Suprapubic skin (tissue), 4 donors: ENCODE measurements around the gene SREBF1. TPM values are rescaled to one million over a fixed set of nuclear protein-coding genes. Genes with fewer than 3 reads are reported as not detected.

ENCODE experiments used
- DNase-seq, 2 donors: peaks; one replicate each; pipeline ENCODE4 v3.0.0-alpha.2; 2019; ENCODE audit warnings: low spot score in 2 of 2
- H3K27ac ChIP-seq: fragments of 200-600 bp; sonication (generic); one replicate; pipeline ENCODE4 v1.5.1; 2019
- H3K27me3 ChIP-seq: fragments of 200-600 bp; sonication (generic); one replicate; pipeline ENCODE4 v1.5.1; 2019
- H3K36me3 ChIP-seq: fragments of 200-600 bp; sonication (generic); one replicate; pipeline ENCODE4 v1.5.1; 2019
- H3K4me1 ChIP-seq: fragments of 200-600 bp; sonication (generic); one replicate; pipeline ENCODE4 v1.5.1; 2019
- H3K4me3 ChIP-seq: fragments of 200-600 bp; sonication (generic); one replicate; pipeline ENCODE4 v1.5.1; 2019; ENCODE audit warnings: mild to moderate bottlenecking
- H3K9me3 ChIP-seq: fragments of 200-600 bp; sonication (generic); one replicate; pipeline ENCODE4 v1.5.1; 2019
- CTCF ChIP-seq, 2 donors: fragments of 200-600 bp in 1 of 2; fragments of 450-650 bp in 1 of 2; sonication (generic) in 1 of 2; IDR thresholded peaks; one replicate each; pipeline ENCODE4 v1.5.1; 2016 to 2019; ENCODE audit warnings: antibody characterized with exemption in 2 of 2, mild to moderate bottlenecking in 1 of 2, moderate library complexity in 1 of 2
- EP300 ChIP-seq: sonication (generic); formaldehyde crosslinking; IDR thresholded peaks from one replicate; pipeline ENCODE4 v1.6.1; 2017; ENCODE audit warnings: antibody characterized with exemption
- POLR2A ChIP-seq, 2 donors: fragments of 450-650 bp; IDR thresholded peaks; one replicate each; pipeline ENCODE4 v1.6.1; 2017; ENCODE audit warnings: antibody characterized with exemption in 2 of 2, mild to moderate bottlenecking in 2 of 2, moderate library complexity in 2 of 2
- POLR2AphosphoS5 ChIP-seq, 3 donors: sonication (generic); formaldehyde crosslinking; IDR thresholded peaks; one replicate each; pipeline ENCODE4 v1.6.1; 2017; ENCODE audit warnings: antibody characterized with exemption in 3 of 3
- WGBS: methylation state at CpG from one replicate; pipeline ENCODE4 v1.1.5; 2018; 5-methylcytosine and 5-hydroxymethylcytosine counted together
- total RNA-seq, 4 donors: library from RNA; depleted of rRNA; stranded (reverse); fragments of >200 nt; gene quantifications; one replicate each; pipeline ENCODE4 v1.1.0, GENCODE V29; 2016

The SREBF1 gene
- total RNA-seq, 4 donors from 2014 or later: 78.1 to 124 (median 91.7) TPM

- Histone ChIP-seq H3K9me3 (no peaks in the 10 kb centered on the region), H3K27me3 (no peaks in the 10 kb centered on the region), H3K4me3 (no peak overlapping the region), H3K4me1 (peaks cover 27% of the 10 kb centered on the region), H3K27ac (no peak overlapping the region), H3K36me3 (peaks cover 37% of the 10 kb centered on the region)
- TF ChIP-seq EP300 (no peak), CTCF (IDR thresholded peaks at IDR 0.05) (no peak), POLR2AphosphoS5 (IDR thresholded peaks at IDR 0.05) (no peak), POLR2A (IDR thresholded peaks at IDR 0.05) (no peak)
- WGBS: 69% methylated on average over 2 of the region's 3 CpGs
- no peak for DNase-seq
These were observed 29.6 kb upstream of the SREBF1 start for GRCh38 chr17:17866425-17866824.

- Histone ChIP-seq H3K4me1 (peaks cover 26% of the 10 kb centered on the region), H3K36me3 (peaks cover 44% of the 10 kb centered on the region), H3K27ac (no peak overlapping the region), H3K9me3 (no peaks in the 10 kb centered on the region), H3K27me3 (no peaks in the 10 kb centered on the region), H3K4me3 (no peak overlapping the region)
- 89% methylated on average over 1 of the region's 1 CpG for WGBS
- DNase-seq: no peak
- TF ChIP-seq POLR2A (IDR thresholded peaks at IDR 0.05): no peak
- TF ChIP-seq EP300: no peak
- no peak for TF ChIP-seq CTCF (IDR thresholded peaks at IDR 0.05)
- no peak for TF ChIP-seq POLR2AphosphoS5 (IDR thresholded peaks at IDR 0.05)
These were observed 28.2 kb upstream of the SREBF1 start for GRCh38 chr17:17865035-17865434.

GRCh38 chr17:17860766-17861107, 24.0 kb upstream of the SREBF1 start:
- no peak overlapping the region for H3K27ac ChIP-seq

GRCh38 chr17:17859909-17860765, 23.4 kb upstream of the SREBF1 start:
- 47% methylated on average over 8 of the region's 9 CpGs for WGBS
- DNase-seq: no peak
- Histone ChIP-seq H3K4me3 (no peak overlapping the region), H3K4me1 (peaks cover 20% of the 10 kb centered on the region), H3K36me3 (peaks cover 27% of the 10 kb centered on the region), H3K27ac (no peak overlapping the region), H3K27me3 (no peaks in the 10 kb centered on the region), H3K9me3 (no peaks in the 10 kb centered on the region)
- peak; percentile 94 to 95 for TF ChIP-seq CTCF (IDR thresholded peaks at IDR 0.05)
- peak in 1 of 3 donors; percentile 21 for TF ChIP-seq POLR2AphosphoS5 (IDR thresholded peaks at IDR 0.05)
- TF ChIP-seq POLR2A (IDR thresholded peaks at IDR 0.05): no peak

More at GRCh38 chr17:17860766-17861107, 24.0 kb upstream of the SREBF1 start:
- Histone ChIP-seq H3K36me3 (peaks cover 27% of the 10 kb centered on the region), H3K27me3 (no peaks in the 10 kb centered on the region), H3K4me3 (no peak overlapping the region), H3K4me1 (peaks cover 14% of the 10 kb centered on the region), H3K9me3 (no peaks in the 10 kb centered on the region)
- TF ChIP-seq POLR2A (IDR thresholded peaks at IDR 0.05) (no peak), CTCF (IDR thresholded peaks at IDR 0.05) (no peak), EP300 (no peak), POLR2AphosphoS5 (IDR thresholded peaks at IDR 0.05) (no peak)
- DNase-seq: no peak
- WGBS: 81% methylated on average over 5 of the region's 5 CpGs

DNA sequence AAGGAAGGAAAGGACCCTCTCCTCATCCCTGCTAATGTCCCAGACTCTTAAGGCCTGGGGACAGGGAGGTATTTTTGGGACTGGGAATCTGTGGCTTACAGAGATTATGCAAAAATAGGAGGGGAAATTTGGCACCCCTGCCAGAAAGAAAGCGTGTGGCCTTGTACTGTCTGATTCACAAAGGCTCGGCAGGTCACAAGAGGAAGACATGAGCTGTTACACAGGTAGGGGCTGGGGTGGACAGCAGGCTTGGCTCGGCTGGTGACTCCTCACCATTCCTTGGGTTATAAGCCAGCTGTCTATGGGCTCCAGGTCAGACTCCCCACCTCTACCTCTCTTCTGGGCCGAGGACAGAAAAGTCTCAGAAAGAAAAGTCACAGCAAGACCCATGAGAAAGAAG, 20.7 kb upstream of the SREBF1 start:
- TF ChIP-seq POLR2AphosphoS5 (IDR thresholded peaks at IDR 0.05) (no peak), POLR2A (IDR thresholded peaks at IDR 0.05) (no peak), CTCF (IDR thresholded peaks at IDR 0.05) (no peak), EP300 (no peak)

More for the DNA sequence above, 20.7 kb upstream of the SREBF1 start:
- WGBS: 92% methylated on average over 4 of the region's 4 CpGs
- H3K36me3 ChIP-seq: peaks cover 23% of the 10 kb centered on the region
- no peak for DNase-seq
- no peaks in the 10 kb centered on the region for H3K27me3 ChIP-seq
- H3K27ac ChIP-seq: no peak overlapping the region
- H3K4me3 ChIP-seq: no peak overlapping the region
- peaks cover 35% of the 10 kb centered on the region for H3K4me1 ChIP-seq
- no peaks in the 10 kb centered on the region for H3K9me3 ChIP-seq
